DND-41 (cell line): ENCODE data around the gene RSAD2.
A peak's percentile ranks its signal among the peaks of the same experiment; 100 is the strongest.

Source experiments
- ATAC-seq: fragments of 200-7000 bp; cut with Tn5 transposase; 3 replicates; pipeline ENCODE4 v1.9.1; 2021; ENCODE audit warnings: low read depth; ENCODE audit not compliant: insufficient read depth
- DNase-seq: peaks from one replicate; pipeline ENCODE4 v3.0.0-alpha.2; 2020
- H2AFZ ChIP-seq: 2 replicates; pipeline ENCODE4 v1.6.0; 2012; ENCODE audit warnings: low read depth, low read length
- H3K27ac ChIP-seq: 2 replicates; pipeline ENCODE4 v1.5.1; 2012; ENCODE audit warnings: low read length, inconsistent platforms
- H3K27me3 ChIP-seq: fragments of 200-600 bp; sonication (generic); 2 replicates; pipeline ENCODE4 v1.6.0; 2012; ENCODE audit warnings: low read length, mild to moderate bottlenecking, inconsistent platforms; ENCODE audit not compliant: insufficient read depth, poor library complexity
- H3K36me3 ChIP-seq: 2 replicates; pipeline ENCODE4 v1.5.1; 2012; ENCODE audit warnings: low read length, inconsistent platforms; ENCODE audit not compliant: insufficient read depth
- H3K4me1 ChIP-seq: 2 replicates; pipeline ENCODE4 v1.5.1; 2012; ENCODE audit warnings: mild to moderate bottlenecking, low read length; ENCODE audit not compliant: insufficient read depth
- H3K4me2 ChIP-seq: 2 replicates; pipeline ENCODE4 v1.6.0; 2012; ENCODE audit warnings: mild to moderate bottlenecking, moderate library complexity, low read length, inconsistent platforms; ENCODE audit not compliant: insufficient read depth
- H3K4me3 ChIP-seq, 2 experiments: fragments of 200-600 bp in 1 of 2; shearing (Covaris generic) in 1 of 2; 2 replicates each; pipeline ENCODE4 v1.5.1; 2012 to 2016; ENCODE audit warnings: inconsistent platforms in 2 of 2, low read length in 2 of 2, mild to moderate bottlenecking in 2 of 2, low read depth in 1 of 2, moderate library complexity in 1 of 2
- H3K79me2 ChIP-seq: 2 replicates; pipeline ENCODE4 v1.6.0; 2012; ENCODE audit warnings: low read length, inconsistent platforms; ENCODE audit not compliant: insufficient read depth
- H3K9ac ChIP-seq: 2 replicates; pipeline ENCODE4 v1.6.0; 2012; ENCODE audit warnings: low read depth, mild to moderate bottlenecking, inconsistent platforms, low read length, moderate library complexity
- H3K9me3 ChIP-seq: 2 replicates; pipeline ENCODE4 v1.5.1; 2012; ENCODE audit warnings: low read length, moderate library complexity, mild to moderate bottlenecking, inconsistent platforms; ENCODE audit not compliant: insufficient read depth, severe bottlenecking
- H4K20me1 ChIP-seq: 2 replicates; pipeline ENCODE4 v1.6.0; 2012; ENCODE audit warnings: low read length; ENCODE audit not compliant: insufficient read depth
- CTCF ChIP-seq: IDR thresholded peaks from 2 replicates; pipeline ENCODE4 v1.5.1; 2012; ENCODE audit warnings: borderline replicate concordance, low read length, moderate library complexity, mild to moderate bottlenecking; ENCODE audit not compliant: poor library complexity, severe bottlenecking; ENCODE audit errors: extremely low read depth
- EZH2 ChIP-seq: IDR thresholded peaks from 3 replicates; pipeline ENCODE4 v1.6.1; 2012; ENCODE audit warnings: borderline replicate concordance, low read depth, mild to moderate bottlenecking, moderate library complexity, low read length, inconsistent platforms; ENCODE audit not compliant: severe bottlenecking

Gene RSAD2

GRCh38 chr2:6917761-6918421 is 40.3 kb downstream of the RSAD2 start:
- Histone ChIP-seq H2AFZ (peak overlapping the region; percentile 65; the same call in 1 of the 2 replicates), H3K36me3 (peaks cover 64% of the 10 kb centered on the region), H4K20me1 (peaks cover 38% of the 10 kb centered on the region), H3K9ac (peak overlapping the region; percentile 97), H3K4me2 (peak overlapping the region; percentile 60), H3K4me3 (peak overlapping the region; percentile 68 to 72; a peak in 3 of 4 replicates), H3K4me1 (peaks cover 78% of the 10 kb centered on the region), H3K9me3 (no peaks in the 10 kb centered on the region), H3K27ac (peak overlapping the region; percentile 85), H3K79me2 (peaks cover 87% of the 10 kb centered on the region), H3K27me3 (no peaks in the 10 kb centered on the region)
- DNase-seq (no peak), ATAC-seq (peak; percentile 27)
- TF ChIP-seq EZH2 (no peak), CTCF (no peak)

DNA sequence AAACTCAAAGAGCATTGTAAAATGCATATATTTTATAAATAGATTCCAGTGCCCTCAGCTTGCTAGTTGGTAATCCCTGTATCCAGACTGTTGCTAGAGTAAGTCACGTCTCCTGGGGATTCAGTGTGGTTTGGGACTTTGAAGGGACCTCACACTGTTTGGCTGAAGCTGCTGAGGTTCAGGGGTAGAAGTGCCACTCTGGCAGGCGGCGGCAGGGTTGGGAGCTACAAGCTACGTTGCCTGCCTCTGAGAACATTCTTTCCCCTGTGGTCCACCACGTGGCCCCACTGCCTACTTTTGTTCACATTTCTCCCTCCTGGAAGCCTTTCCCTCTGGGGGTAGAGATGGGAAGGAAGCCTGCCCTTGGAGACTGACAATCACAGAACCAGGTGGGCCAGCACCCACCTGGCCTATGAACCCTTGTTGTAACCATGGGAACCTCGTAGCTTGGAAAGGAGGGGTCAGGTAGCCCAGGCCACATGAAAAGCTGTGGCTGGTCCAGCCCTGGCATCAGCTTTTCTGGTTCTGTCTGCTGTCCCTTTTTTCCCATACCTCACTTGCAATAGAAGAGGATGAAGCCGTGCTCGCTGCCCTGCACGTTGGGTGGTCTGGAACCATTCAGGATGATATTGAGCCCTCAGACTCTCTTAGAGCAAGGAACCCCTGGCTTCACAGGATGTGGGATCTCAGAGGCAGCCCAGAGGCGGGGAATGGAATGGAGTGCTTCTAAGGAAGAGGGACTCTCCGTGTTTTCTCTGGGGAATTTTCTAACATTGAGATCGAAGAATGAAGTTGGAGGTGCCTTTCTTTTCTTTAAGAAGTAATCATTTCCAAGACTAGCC is 42.5 kb downstream of the RSAD2 start:
- Histone ChIP-seq H2AFZ (no peak overlapping the region), H3K79me2 (peaks cover 97% of the 10 kb centered on the region), H3K27ac (peak overlapping the region; percentile 53), H4K20me1 (peaks cover 60% of the 10 kb centered on the region), H3K4me2 (peak overlapping the region; percentile 85), H3K9me3 (no peaks in the 10 kb centered on the region), H3K36me3 (peaks cover 69% of the 10 kb centered on the region), H3K9ac (peak overlapping the region; percentile 2; the same call in 1 of the 2 replicates), H3K4me1 (peaks cover 82% of the 10 kb centered on the region), H3K27me3 (no peaks in the 10 kb centered on the region), H3K4me3 (peak overlapping the region in 1 of 2 experiments; percentile 67; a peak in 2 of 4 replicates)
- no peak for ATAC-seq
- TF ChIP-seq CTCF (no peak), EZH2 (no peak)
- no peak for DNase-seq

- peaks cover 97% of the 10 kb centered on the region for H3K79me2 ChIP-seq
- H2AFZ ChIP-seq, result no peak overlapping the region
- H3K9ac ChIP-seq, result no peak overlapping the region
- no peak for ATAC-seq
- H3K4me1 ChIP-seq, result peaks cover 82% of the 10 kb centered on the region
- TF ChIP-seq CTCF, result no peak
- TF ChIP-seq EZH2, result no peak
- H3K27ac ChIP-seq, result no peak overlapping the region; the same call in 1 of the 2 replicates
- H3K4me2 ChIP-seq, result peak overlapping the region; percentile 85
- H3K27me3 ChIP-seq, result no peaks in the 10 kb centered on the region
- peaks cover 66% of the 10 kb centered on the region for H4K20me1 ChIP-seq
- H3K4me3 ChIP-seq, result no peak overlapping the region
- no peaks in the 10 kb centered on the region for H3K9me3 ChIP-seq
- DNase-seq, result no peak
- peaks cover 69% of the 10 kb centered on the region for H3K36me3 ChIP-seq
These were observed 43.1 kb downstream of the RSAD2 start for GRCh38 chr2:6920743-6921064.
